ENCODE results near the gene PLD4. TPM values are rescaled to one million over a fixed set of nuclear protein-coding genes. Genes with fewer than 3 reads are reported as not detected.

The PLD4 gene
- total and polyA plus RNA-seq, 2 experiments from 2014 or later: not detected

DNA sequence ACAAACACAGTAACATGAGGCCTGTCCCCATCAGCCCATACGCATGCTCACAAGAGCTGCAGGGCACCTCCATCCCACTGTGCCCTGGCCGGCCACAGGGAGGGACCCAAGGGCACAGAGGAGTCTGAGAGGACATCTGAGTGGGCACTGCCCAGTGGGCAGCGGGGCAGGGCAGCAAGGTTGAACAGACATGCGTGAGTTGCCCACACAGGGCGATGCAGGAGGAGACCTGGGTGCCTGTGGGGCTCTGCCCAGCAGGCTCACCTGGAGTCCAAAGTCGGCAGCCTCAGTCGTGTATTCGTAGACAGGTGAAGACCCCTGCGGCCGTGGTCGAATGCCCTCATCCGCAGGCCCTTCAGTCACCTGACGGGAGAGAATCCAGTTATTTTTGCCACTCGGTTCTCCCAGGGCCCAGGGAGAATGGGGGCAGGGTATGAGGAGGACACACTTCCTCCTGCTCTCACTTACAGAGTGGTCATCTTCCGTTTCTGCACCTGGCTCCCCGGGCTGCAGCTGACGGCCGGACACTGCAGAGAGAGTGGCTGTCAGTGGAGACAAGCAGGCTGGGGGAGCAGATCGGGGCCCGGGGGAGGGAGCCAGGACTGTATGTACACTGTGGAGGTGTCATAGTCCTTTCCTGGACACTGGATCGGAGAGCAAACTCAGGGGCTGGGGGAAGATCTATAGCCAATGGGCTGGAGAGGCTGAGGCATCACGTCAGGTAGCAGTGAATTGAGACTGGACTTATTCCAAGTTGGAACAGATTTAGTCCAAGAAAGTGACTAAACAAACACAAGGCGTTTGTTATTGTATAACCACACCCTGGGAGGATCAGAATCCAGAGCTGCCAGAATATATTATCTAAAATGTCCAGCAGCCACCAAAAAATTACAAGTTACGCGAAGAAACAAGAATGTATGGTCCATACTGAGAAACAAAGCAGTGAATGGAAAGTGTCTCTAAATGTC, 32.8 kb downstream of the PLD4 start:
- no peak overlapping the region for H3K27ac Mint-ChIP-seq
- peaks cover 10% of the 10 kb centered on the region for H3K27me3 Mint-ChIP-seq (ENCODE audit: insufficient read depth, low read depth, poor library complexity)
- H3K36me3 Mint-ChIP-seq (ENCODE audit: low read depth): peaks cover 4% of the 10 kb centered on the region; the same call in 2 of the 3 replicates
- peaks cover 6% of the 10 kb centered on the region for H3K9me3 Mint-ChIP-seq
- Histone ChIP-seq H3K4me1 (ENCODE audit: insufficient read depth) (no peaks in the 10 kb centered on the region), H3K36me3 (ENCODE audit: insufficient read depth) (no peaks in the 10 kb centered on the region), H3F3A (replicated peaks; ENCODE audit: low read depth) (no peaks in the 10 kb centered on the region), H3K27ac (ENCODE audit: low read depth) (no peak overlapping the region), H3K79me2 (replicated peaks; ENCODE audit: insufficient read depth) (no peaks in the 10 kb centered on the region), H2AFZ (no peak overlapping the region), H3K9me2 (ENCODE audit: insufficient read depth) (no peaks in the 10 kb centered on the region), H3K4me3 (no peak overlapping the region), H4K20me1 (replicated peaks; ENCODE audit: insufficient read depth) (no peaks in the 10 kb centered on the region), H3K27me3 (ENCODE audit: insufficient read depth) (no peaks in the 10 kb centered on the region), H3K4me2 (no peak overlapping the region)
- TF ChIP-seq NANOG (IDR thresholded peaks at IDR 0.05; ENCODE audit: borderline replicate concordance): no peak
- no peak for TF ChIP-seq EZH2 (IDR thresholded peaks at IDR 0.05; ENCODE audit: low read depth, unreplicated experiment)
- no peak for TF ChIP-seq ZNF331 (CRISPR knock-in tag; IDR thresholded peaks at IDR 0.05; ENCODE audit: low read depth)
- no peak for TF ChIP-seq CREB1 (CRISPR knock-in tag; IDR thresholded peaks at IDR 0.05; ENCODE audit: low read depth)
- no peak for TF ChIP-seq ZNF114 (CRISPR knock-in tag; IDR thresholded peaks at IDR 0.05)
- TF ChIP-seq, protein P1, sequence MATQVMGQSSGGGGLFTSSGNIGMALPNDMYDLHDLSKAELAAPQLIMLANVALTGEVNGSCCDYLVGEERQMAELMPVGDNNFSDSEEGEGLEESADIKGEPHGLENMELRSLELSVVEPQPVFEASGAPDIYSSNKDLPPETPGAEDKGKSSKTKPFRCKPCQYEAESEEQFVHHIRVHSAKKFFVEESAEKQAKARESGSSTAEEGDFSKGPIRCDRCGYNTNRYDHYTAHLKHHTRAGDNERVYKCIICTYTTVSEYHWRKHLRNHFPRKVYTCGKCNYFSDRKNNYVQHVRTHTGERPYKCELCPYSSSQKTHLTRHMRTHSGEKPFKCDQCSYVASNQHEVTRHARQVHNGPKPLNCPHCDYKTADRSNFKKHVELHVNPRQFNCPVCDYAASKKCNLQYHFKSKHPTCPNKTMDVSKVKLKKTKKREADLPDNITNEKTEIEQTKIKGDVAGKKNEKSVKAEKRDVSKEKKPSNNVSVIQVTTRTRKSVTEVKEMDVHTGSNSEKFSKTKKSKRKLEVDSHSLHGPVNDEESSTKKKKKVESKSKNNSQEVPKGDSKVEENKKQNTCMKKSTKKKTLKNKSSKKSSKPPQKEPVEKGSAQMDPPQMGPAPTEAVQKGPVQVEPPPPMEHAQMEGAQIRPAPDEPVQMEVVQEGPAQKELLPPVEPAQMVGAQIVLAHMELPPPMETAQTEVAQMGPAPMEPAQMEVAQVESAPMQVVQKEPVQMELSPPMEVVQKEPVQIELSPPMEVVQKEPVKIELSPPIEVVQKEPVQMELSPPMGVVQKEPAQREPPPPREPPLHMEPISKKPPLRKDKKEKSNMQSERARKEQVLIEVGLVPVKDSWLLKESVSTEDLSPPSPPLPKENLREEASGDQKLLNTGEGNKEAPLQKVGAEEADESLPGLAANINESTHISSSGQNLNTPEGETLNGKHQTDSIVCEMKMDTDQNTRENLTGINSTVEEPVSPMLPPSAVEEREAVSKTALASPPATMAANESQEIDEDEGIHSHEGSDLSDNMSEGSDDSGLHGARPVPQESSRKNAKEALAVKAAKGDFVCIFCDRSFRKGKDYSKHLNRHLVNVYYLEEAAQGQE (IDR thresholded peaks at IDR 0.05; ENCODE audit: unreplicated experiment): no peak
- ATAC-seq: no peak
- H3K4me3 Mint-ChIP-seq: no peak overlapping the region
- H3K4me1 Mint-ChIP-seq: no peaks in the 10 kb centered on the region
- no peak for DNase-seq (ENCODE audit: low spot score)

GRCh38 chr14:104964546-104964945, 39.9 kb downstream of the PLD4 start:
- no peaks in the 10 kb centered on the region for H3K36me3 ChIP-seq (ENCODE audit: insufficient read depth)
- ATAC-seq (no peak), DNase-seq (ENCODE audit: low spot score) (no peak)
- no peaks in the 10 kb centered on the region for H3F3A ChIP-seq (replicated peaks; ENCODE audit: low read depth)
- no peaks in the 10 kb centered on the region for H3K79me2 ChIP-seq (replicated peaks; ENCODE audit: insufficient read depth)
- H3K4me2 ChIP-seq: no peak overlapping the region
- TF ChIP-seq, protein P2, sequence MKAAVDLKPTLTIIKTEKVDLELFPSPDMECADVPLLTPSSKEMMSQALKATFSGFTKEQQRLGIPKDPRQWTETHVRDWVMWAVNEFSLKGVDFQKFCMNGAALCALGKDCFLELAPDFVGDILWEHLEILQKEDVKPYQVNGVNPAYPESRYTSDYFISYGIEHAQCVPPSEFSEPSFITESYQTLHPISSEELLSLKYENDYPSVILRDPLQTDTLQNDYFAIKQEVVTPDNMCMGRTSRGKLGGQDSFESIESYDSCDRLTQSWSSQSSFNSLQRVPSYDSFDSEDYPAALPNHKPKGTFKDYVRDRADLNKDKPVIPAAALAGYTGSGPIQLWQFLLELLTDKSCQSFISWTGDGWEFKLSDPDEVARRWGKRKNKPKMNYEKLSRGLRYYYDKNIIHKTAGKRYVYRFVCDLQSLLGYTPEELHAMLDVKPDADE (IDR thresholded peaks at IDR 0.05): no peak
- no peak for TF ChIP-seq ZNF331 (CRISPR knock-in tag; IDR thresholded peaks at IDR 0.05; ENCODE audit: low read depth)
- TF ChIP-seq, protein P1 (IDR thresholded peaks at IDR 0.05; ENCODE audit: unreplicated experiment): no peak
- no peak for TF ChIP-seq POLR2AphosphoS5 (IDR thresholded peaks at IDR 0.05; ENCODE audit: low read depth)
- TF ChIP-seq, protein P3, sequence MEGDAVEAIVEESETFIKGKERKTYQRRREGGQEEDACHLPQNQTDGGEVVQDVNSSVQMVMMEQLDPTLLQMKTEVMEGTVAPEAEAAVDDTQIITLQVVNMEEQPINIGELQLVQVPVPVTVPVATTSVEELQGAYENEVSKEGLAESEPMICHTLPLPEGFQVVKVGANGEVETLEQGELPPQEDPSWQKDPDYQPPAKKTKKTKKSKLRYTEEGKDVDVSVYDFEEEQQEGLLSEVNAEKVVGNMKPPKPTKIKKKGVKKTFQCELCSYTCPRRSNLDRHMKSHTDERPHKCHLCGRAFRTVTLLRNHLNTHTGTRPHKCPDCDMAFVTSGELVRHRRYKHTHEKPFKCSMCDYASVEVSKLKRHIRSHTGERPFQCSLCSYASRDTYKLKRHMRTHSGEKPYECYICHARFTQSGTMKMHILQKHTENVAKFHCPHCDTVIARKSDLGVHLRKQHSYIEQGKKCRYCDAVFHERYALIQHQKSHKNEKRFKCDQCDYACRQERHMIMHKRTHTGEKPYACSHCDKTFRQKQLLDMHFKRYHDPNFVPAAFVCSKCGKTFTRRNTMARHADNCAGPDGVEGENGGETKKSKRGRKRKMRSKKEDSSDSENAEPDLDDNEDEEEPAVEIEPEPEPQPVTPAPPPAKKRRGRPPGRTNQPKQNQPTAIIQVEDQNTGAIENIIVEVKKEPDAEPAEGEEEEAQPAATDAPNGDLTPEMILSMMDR (conservative IDR thresholded peaks at IDR 0.05; ENCODE audit: low read depth in 2 of 2): no peak
- H3K36me3 Mint-ChIP-seq (ENCODE audit: low read depth): no peaks in the 10 kb centered on the region
- H3K27ac Mint-ChIP-seq: no peak overlapping the region
- H3K27ac ChIP-seq (ENCODE audit: low read depth): no peak overlapping the region
- H3K4me3 Mint-ChIP-seq: no peak overlapping the region
- no peaks in the 10 kb centered on the region for H3K27me3 ChIP-seq (ENCODE audit: insufficient read depth)
- H3K4me1 Mint-ChIP-seq: peaks cover 10% of the 10 kb centered on the region; the same call in 2 of the 3 replicates
- H2AFZ ChIP-seq: no peak overlapping the region
- H3K9me3 Mint-ChIP-seq: no peaks in the 10 kb centered on the region
- no peaks in the 10 kb centered on the region for H4K20me1 ChIP-seq (replicated peaks; ENCODE audit: insufficient read depth)
- H3K4me1 ChIP-seq (ENCODE audit: insufficient read depth): peaks cover 13% of the 10 kb centered on the region; the same call in 1 of the 2 replicates
- no peaks in the 10 kb centered on the region for H3K9me2 ChIP-seq (ENCODE audit: insufficient read depth)
- peaks cover 14% of the 10 kb centered on the region for H3K27me3 Mint-ChIP-seq (ENCODE audit: insufficient read depth, low read depth, poor library complexity)
- no peak overlapping the region for H3K4me3 ChIP-seq
